SHP77 (cell line): ENCODE data around the gene PLEKHA4.

Source experiments
- DNase-seq, 2 experiments: peaks; one replicate each; lab custom pipeline; 2025; lab: John Stamatoyannopoulos, UW

The PLEKHA4 gene

GRCh38 chr19:48826606-48827020 lies 41.8 kb downstream of the PLEKHA4 start:
- no peak for DNase-seq

GRCh38 chr19:48822514-48822913 lies 45.9 kb downstream of the PLEKHA4 start:
- no peak for DNase-seq

DNA sequence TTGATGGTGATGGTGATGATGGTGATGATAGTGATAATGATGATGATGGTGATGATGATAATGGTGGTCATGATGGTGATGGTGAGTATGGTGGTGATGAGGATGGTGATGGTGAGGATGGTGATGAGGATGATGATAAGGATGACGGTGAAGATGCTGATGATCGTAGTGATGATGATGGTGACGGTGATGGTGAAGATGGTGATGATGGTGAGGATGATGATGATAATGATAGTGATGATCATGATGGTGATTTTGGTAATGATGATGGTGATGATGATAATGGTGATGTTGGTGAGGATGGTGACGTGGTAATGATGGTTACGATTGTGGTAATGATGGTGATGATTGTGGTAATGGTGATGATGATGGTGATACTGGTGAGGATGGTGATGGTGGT lies 46.8 kb downstream of the PLEKHA4 start:
- DNase-seq = no peak

DNA sequence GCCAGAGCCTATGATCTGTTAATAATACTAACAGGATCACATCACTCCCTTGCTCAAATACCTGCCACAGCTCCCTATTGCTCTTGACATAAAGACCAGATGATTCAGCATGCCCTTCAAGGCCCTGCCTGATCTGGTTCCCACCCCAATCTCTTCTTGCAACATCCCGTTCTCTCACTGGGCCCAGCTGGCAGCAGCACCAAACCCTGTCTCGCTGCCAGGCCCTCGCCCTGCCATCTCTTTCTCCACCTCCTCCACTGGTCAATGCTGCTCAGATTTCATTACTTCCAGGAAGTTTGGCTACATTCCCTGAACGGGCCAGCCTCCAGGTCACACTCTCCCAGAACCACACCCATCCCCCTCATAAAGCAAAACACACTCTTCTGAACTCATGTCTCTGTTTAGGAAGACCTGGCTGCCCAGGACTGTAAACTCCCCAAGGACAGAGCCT lies 49.0 kb downstream of the PLEKHA4 start:
- DNase-seq = peak in 1 of 2 experiments; percentile 62

DNA sequence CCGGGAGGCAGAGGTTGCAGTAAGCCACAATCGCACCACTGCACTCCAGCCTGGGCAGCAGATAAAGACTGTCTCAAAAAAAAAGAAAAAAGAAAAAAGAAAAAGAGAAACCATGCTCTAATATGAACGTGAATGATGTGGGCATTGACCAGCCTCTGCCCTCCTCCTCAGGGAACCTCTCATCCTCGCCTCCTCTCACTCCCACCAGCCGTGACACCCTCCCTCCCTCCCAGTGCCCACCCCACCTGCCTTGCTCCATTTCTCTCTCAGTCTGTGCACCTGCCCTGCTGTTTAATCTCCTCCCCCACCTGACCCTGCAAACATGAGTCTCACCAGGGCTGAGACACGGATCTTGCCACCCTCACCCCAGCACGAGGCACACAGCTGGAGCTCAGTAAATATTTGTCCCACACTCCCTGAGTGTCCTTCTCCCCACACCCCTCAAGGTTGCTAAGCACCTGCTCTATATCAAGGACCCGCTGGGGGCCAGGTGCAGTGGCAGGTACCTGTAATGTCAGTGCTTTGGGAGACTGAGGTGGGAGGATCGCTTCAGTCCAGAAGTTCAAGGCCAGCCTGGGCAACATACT lies 50.1 kb downstream of the PLEKHA4 start:
- peak; percentile 90 for DNase-seq

DNA sequence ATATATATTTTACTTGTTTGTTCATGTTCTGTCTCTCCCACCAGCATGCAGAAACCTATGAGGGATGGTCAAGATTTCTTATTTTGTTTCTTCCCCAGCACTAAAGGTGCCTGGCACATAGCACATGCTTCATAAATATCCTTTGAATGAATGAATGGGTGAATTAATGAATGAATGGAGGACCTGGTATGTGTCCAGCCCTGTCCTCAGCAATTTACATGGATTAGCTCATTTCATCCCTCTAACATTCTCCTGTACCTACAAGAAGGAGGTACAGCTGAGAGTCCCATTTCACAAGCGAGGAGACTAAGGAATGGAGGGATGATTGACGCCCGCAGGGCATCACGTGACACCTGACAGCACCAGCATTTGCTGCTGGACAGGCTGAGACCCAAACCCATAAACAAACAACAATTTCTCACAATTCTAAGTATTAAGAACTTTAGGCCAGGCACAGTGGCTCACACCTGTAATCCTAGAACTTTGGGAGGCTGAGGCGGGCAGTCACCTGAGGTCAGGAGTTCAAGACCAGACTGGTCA lies 50.8 kb downstream of the PLEKHA4 start:
- no peak for DNase-seq

DNA sequence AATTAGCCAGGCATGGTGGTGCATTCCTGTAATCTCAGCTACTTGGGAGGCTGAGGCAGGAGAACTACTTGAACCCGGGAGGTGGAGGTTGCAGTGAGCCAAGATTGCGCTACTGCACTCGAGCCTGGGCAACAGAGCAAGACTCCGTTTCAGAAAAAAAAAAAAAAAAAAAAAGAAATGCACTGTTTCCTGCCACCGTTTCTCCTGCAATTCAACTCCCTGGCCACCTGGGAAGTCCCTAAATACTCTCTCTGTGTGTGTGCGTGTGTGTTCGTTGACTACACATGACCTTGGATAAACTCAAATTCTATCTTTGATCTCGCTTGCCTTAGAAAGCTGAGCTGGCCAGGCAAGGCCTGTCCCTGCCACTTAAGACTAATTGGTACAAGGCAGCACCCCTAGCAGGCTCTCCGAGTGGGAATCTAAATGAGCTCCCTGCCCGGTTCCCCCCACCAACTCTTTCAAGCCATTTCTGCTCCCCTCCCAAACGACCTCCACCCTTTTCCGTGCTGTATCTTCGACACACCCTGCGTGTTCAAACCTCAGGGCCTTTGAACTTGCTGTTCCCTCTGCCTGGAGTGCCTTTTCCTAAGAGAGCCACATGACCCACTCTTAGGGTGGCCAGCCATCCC lies 52.4 kb downstream of the PLEKHA4 start:
- peak in 1 of 2 experiments; percentile 31 for DNase-seq

GRCh38 chr19:48814895-48815294 lies 53.5 kb downstream of the PLEKHA4 start:
- no peak for DNase-seq

GRCh38 chr19:48813123-48813913 lies 55.1 kb downstream of the PLEKHA4 start:
- no peak for DNase-seq

DNA sequence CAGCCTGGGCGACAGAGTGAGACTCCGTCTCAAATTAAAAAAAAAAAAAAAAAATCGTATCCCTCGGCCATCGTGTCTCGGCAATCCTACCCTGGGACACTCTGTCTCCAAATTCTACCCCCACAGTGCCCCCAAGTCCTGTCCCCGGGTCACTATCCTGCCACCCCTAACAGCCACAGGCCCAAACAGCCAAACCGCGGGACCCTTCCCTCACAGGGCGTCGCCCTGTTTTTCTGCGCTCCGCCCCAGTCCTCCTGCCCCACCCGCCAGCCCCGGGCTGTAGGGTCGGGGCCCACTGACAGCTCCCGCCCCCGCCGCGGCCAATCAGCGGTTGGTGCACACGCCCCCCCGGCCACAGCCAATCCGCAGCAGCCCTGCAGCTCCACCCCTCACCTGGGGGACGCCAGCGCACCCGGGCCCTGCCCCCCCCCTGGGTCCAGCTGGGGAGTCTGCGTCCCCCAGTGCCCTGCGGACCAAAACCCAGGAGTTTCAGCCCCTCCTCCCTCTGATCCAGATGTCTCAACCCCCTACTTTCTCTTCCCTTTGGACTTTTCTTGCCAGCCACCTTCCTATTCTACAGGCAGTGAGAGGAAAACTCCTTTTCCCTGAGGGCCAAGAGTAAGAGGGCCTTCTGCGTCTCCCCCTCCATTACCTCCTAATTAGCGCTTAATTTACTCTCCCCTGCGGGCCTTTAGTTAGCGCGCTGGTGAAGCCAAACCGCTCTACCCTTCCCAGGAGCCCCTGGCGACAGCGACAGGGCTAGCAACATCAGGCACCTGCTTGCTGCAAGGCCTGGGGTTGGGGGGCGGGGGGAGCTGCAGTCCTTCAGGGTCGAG lies 56.1 kb downstream of the PLEKHA4 start:
- peak; percentile 84 to 93 for DNase-seq

DNA sequence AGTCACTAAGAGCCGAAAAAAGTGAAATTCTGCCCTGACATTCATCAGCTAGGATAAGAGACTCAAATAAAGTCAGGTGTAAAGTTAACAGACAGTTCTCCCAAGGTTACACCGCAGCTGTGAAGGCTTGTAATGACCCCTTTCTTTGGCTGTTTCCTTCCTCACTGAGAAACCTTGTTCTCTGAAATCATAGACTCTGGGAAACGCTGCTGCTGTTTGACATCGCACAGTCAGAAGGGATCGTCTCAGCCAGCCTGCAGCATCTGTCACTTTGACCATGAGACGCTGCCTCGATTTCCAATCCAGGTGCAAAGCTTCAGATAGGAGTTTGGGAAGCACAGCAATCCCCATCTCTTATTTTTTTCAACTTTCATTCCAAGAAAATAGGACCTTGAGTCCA lies 58.3 kb downstream of the PLEKHA4 start:
- no peak for DNase-seq

GRCh38 chr19:48807590-48808308 lies 60.7 kb downstream of the PLEKHA4 start:
- DNase-seq = no peak

DNA sequence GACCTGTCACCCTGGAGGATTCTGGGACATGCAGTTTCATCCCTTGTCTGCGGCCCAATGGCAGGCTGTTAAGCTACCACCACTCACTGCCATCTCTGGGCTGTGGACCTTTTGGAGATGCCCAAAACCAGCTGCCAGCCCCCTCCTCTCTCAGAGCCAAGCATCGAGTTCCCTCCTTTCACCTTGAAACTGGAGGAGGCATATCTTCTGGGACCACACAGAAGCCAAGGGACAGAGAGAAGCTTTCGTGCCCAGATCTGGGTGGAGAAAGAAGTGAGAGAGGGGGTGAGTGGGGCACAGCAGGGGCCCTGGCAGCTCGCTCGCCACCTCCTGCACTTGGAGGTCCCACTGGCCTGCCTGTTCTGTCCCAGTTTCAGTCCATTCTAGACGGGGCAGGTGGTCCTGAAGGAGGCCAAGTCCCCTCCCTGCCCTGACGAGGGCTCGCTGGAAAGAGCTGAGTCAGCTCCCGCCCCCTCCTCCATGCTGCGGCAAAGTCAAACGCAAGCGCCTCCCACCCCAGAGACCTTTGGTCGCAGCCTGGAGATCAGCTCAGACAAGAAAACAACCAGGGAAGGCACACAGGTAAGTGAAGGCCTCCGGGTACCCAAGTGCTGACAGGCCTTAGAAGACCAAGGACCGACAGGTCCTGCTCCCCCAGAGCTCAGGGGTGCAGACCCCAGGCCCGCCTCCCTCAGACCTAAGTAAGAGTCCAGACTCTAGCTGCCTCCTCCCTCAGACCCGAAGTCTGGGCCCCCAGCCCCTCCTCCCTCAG lies 61.4 kb downstream of the PLEKHA4 start:
- DNase-seq = no peak

DNA sequence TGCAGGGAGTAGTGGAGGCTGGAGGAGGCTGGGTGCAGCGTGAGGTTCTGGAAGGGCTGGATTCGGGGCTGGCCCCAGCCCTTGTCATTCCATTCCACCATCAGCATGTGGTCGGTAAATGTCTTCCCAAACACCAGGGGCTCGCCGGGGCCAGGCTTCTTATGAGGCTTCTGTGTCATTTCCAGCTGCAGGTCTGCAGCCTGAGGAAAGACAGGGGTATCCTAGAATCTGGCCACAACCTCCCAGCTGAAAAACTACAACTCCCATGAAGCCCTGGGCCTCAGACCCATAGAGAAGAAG lies 61.9 kb downstream of the PLEKHA4 start:
- DNase-seq = peak in 1 of 2 experiments; percentile 59

- DNase-seq = no peak
Measured at GRCh38 chr19:48805452-48805851, 63.0 kb downstream of the PLEKHA4 start.

DNA sequence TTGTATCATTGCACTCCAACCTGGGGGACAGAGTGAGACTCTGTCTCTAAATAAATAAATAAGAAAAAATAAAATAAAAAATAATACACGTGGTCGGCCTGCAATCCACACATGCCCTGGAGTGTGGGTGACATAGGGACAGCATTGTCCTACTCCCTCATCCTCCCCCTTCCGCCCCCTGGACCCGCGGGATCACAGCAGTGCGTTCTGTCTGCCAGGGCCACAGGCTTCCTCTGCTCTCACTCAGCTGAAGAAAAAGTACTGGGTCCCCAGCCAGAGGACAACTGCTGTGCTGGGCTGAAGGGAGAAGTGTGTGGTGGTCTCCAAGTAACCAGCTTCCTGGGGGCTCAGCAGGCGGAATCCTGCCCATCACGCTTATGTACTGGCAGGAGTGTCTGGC lies 63.9 kb downstream of the PLEKHA4 start:
- no peak for DNase-seq

- DNase-seq = no peak
Measured at GRCh38 chr19:48802623-48803022, 65.8 kb downstream of the PLEKHA4 start.

- no peak for DNase-seq
Measured at GRCh38 chr19:48799358-48800300, 68.8 kb downstream of the PLEKHA4 start.

DNA sequence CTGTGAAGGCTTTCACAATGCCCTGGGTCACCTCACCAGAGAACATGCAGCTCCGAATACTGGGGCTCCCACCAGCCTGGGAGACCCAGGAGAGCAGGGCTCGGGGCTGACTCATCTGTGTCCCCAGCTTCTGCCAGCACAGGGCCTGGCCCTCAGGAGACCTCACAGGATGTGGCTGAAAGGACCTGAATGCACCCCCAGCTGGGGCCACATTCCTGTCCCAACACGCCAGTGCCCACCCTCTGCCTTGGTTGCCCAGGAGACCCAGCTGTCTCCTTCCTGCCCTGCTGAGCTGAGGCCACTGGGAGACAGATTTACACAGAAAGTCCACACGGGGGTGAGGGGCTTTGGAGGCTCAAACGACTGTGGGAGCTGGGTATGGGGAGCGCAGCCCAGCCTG lies 69.5 kb downstream of the PLEKHA4 start:
- DNase-seq = no peak

- no peak for DNase-seq
Measured at GRCh38 chr19:48797103-48797502, 71.3 kb downstream of the PLEKHA4 start.
